Activated naive CD4-positive, alpha-beta T cell treated with anti-CD3 and anti-CD28 coated beads, Interleukin-2, amount 50 U/mL, for 24 hours (primary cell): ENCODE results near the gene MAPK8IP3.
A peak's percentile ranks its signal among the peaks of the same experiment; 100 is the strongest.
"Not testable (repeated sequence)": the region's sequence is repeated elsewhere in the genome, so short reads cannot be mapped to it uniquely, and the experiment has no call there.

ENCODE experiments used
- H3K27ac Mint-ChIP-seq: one replicate; pipeline ENCODE4 v1.8.0; 2021; ENCODE audit warnings: mild to moderate bottlenecking, mixed read lengths
- H3K27me3 Mint-ChIP-seq: one replicate; pipeline ENCODE4 v1.8.0; 2021; ENCODE audit warnings: mixed read lengths
- H3K36me3 Mint-ChIP-seq: one replicate; pipeline ENCODE4 v1.8.0; 2021; ENCODE audit warnings: mixed read lengths
- H3K4me1 Mint-ChIP-seq: one replicate; pipeline ENCODE4 v1.8.0; 2021; ENCODE audit warnings: mixed read lengths
- H3K4me3 Mint-ChIP-seq: one replicate; pipeline ENCODE4 v1.8.0; 2021; ENCODE audit warnings: mild to moderate bottlenecking, mixed read lengths
- H3K9me3 Mint-ChIP-seq: one replicate; pipeline ENCODE4 v1.8.0; 2021; ENCODE audit warnings: mixed read lengths

MAPK8IP3 gene

DNA sequence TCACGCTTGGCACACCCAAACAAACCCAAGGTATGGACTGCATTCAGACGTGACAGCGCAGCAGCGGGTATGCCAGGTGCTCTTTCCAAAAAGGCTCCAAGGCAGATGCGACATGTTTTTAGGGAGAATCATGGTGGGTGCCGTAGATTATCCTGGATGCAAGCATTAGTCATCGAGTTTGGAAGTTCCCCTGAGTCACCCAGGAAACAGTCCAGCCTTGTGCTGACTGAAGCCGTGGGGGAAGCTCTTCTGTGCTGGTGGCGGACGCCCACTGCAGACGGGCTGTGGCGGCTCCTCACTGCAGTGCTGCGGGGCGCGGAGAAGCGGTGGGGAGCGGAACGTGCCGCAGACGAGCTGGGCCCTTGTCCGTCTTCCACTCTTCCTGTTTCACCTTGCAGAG lies 14.0 kb upstream of the MAPK8IP3 start:
- Mint-ChIP-seq H3K27me3 (no peaks in the 10 kb centered on the region), H3K36me3 (peaks cover 3% of the 10 kb centered on the region), H3K9me3 (no peaks in the 10 kb centered on the region), H3K4me1 (peaks cover 8% of the 10 kb centered on the region), H3K27ac (no peak overlapping the region), H3K4me3 (no peak overlapping the region)

DNA sequence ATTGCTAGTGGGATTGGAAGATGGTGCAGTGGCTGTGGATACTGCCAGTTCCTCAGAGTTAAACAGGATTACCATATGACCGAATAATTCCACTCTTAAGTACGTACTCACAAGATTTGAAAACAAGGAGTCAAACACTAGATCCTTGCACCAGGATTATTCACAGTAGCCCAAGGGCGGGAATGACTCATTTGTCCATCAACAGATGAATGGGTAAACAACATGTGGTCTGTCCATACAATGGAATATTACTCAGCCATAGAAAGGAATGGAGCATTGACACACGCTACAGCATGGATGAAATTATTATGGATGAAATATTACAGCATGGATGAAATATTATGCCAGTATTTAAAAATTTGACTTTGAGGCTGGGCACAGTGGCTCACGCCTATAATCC lies 9.1 kb upstream of the MAPK8IP3 start:
- peaks cover 7% of the 10 kb centered on the region for H3K36me3 Mint-ChIP-seq
- no peak overlapping the region for H3K27ac Mint-ChIP-seq
- H3K9me3 Mint-ChIP-seq: no peaks in the 10 kb centered on the region
- no peaks in the 10 kb centered on the region for H3K27me3 Mint-ChIP-seq
- H3K4me3 Mint-ChIP-seq: no peak overlapping the region
- H3K4me1 Mint-ChIP-seq: no peaks in the 10 kb centered on the region

DNA sequence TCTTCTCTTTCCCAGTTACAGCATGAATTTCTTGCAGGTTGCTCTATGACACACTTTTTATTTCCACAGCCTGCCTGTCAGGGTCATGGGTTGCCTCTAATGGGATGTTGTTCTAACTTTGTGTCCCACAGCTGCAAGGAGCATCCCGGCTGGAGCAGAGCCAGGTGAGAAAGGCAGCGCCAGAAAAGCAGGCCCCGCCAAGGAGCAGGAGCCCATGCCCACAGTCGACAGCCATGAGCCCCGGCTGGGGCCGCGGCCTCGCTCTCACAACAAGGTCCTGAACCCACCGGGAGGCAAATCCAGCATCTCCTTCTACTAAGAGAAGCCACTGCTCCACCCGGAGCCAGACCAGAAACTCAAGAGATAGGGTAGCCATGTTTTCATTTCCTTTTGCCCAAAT lies 7.3 kb upstream of the MAPK8IP3 start:
- Mint-ChIP-seq H3K27me3 (no peaks in the 10 kb centered on the region), H3K36me3 (peaks cover 10% of the 10 kb centered on the region), H3K27ac (no peak overlapping the region), H3K4me1 (peaks cover 5% of the 10 kb centered on the region), H3K9me3 (no peaks in the 10 kb centered on the region), H3K4me3 (no peak overlapping the region)

DNA sequence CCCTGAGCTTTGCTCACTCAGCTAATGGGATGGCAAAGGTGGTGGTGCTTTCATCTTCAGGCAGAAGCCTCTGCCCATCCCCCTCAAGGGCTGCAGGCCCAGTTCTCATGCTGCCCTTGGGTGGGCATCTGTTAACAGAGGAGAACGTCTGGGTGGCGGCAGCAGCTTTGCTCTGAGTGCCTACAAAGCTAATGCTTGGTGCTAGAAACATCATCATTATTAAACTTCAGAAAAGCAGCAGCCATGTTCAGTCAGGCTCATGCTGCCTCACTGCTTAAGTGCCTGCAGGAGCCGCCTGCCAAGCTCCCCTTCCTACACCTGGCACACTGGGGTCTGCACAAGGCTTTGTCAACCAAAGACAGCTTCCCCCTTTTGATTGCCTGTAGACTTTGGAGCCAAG lies 5.7 kb upstream of the MAPK8IP3 start:
- H3K9me3 Mint-ChIP-seq: no peaks in the 10 kb centered on the region
- H3K4me1 Mint-ChIP-seq: peaks cover 5% of the 10 kb centered on the region
- H3K36me3 Mint-ChIP-seq: peaks cover 10% of the 10 kb centered on the region
- no peaks in the 10 kb centered on the region for H3K27me3 Mint-ChIP-seq
- H3K4me3 Mint-ChIP-seq: no peak overlapping the region
- H3K27ac Mint-ChIP-seq: no peak overlapping the region

DNA sequence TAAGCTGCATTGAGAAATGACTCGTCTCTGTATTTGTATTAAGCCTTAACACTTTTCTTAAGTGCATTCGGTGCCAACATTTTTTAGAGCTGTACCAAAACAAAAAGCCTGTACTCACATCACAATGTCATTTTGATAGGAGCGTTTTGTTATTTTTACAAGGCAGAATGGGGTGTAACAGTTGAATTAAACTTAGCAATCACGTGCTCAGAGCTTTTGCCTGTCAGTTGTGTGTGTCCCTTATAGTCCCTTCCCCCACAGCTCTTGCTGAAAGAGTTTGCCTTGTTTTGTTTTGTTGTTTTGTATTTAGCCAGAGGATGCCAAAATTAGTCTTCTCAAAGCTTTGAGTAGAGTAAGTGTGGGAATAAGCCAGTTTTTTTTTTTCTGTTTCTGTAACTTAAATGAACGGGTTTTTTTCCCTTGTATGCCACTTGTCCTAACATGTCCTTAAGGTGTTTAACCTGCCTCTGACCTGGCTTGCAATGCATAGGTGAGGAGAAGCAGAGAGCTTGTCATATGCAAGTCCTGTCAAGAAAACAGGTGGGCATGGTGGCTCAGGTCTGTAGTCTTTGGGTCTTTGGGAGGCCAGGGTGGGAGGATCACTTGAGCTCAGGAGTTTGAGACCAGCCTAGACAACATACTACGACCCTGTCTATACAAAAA lies 4.6 kb upstream of the MAPK8IP3 start:
- peaks cover 10% of the 10 kb centered on the region for H3K36me3 Mint-ChIP-seq
- H3K27me3 Mint-ChIP-seq: no peaks in the 10 kb centered on the region
- no peak overlapping the region for H3K27ac Mint-ChIP-seq
- H3K9me3 Mint-ChIP-seq: no peaks in the 10 kb centered on the region
- H3K4me3 Mint-ChIP-seq: no peak overlapping the region
- H3K4me1 Mint-ChIP-seq: peaks cover 5% of the 10 kb centered on the region

DNA sequence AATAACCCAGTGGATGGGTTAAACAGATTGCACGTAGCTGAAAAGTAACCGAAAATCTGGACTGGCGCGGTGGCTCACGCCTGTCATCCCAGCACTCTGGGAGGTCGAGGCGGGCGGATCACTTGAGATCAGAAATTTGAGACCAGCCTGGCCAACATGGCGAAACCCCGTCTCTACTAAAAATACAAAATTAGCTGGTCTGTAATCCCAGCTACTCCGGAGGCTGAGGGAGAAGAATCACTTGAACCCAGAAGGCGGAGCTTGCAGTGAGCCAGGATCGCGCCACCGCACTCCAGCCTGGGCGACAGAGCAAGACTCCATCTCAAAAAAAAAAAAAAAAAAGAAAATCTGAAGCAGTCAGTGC lies 689 bp upstream of the MAPK8IP3 start:
- Mint-ChIP-seq H3K27ac (peak overlapping the region; percentile 96), H3K4me1 (peaks cover 26% of the 10 kb centered on the region), H3K4me3 (peak overlapping the region; percentile 95)
- not testable (repeated sequence) for H3K36me3 Mint-ChIP-seq, H3K9me3 Mint-ChIP-seq, H3K27me3 Mint-ChIP-seq

DNA sequence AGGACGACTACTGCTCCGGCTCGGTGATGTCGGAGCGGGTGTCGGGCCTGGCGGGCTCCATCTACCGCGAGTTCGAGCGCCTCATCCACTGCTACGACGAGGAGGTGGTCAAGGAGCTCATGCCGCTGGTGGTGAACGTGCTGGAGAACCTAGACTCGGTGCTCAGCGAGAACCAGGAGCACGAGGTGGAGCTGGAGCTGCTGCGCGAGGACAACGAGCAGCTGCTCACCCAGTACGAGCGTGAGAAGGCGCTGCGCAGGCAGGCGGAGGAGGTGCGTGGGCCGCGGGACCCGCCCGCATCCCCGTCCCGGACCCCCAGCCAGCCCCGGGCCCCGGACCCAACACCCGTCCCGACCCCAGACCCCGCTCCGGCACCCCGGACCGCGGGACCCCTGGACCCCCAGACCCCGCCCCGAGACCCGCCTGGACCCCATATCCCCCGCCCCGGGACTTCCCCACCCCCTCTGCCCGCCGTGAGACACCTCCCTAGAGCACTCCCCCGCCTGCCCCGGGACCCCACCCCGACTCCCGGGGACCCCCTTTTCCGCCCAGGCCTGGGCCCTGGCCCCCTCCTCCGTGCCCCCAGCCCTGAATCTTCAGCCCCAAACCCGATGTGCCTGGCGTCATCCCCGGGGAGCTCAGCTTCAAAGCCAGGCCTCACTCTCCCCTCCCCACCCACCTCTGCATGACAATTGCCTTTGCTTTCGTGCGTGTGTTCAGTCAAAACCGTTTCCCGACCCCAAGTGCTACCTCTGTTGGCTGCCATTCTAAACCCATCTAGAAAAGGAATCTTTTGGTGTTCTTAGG lies 594 bp downstream of the MAPK8IP3 start:
- Mint-ChIP-seq H3K4me1 (peaks cover 29% of the 10 kb centered on the region), H3K9me3 (no peaks in the 10 kb centered on the region), H3K27me3 (no peaks in the 10 kb centered on the region), H3K27ac (peak overlapping the region; percentile 86), H3K36me3 (peaks cover 2% of the 10 kb centered on the region), H3K4me3 (peak overlapping the region; percentile 95)

DNA sequence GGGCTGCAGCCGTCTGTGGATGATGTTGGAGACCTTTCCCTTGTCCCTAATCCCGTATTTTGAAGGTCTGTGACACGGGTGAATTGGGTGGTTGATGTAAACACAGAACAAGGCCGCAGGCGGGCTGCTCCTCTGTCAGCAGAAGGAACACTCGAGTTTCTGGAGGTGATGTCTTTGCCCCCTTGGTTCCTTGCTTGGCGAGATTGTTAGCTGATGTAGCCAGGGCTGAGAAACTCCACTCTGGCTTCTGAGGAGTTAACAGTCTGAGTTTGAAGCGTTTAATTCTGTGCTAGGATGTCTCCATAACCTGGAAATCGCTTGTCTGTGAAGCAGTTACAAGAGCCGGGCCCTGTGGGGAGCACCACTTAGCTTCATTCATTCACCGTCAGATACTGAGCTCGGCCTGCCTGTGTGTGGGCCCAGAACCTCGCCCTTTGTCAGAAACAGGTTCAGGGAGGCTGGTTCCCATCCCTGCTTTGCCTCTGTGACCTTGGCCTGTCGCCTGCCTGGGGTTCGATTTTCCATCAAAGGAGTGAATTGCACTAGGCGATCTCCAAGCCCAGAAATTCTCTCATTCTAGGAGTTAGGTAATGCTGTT lies 1.3 kb downstream of the MAPK8IP3 start:
- Mint-ChIP-seq H3K27me3 (no peaks in the 10 kb centered on the region), H3K36me3 (peaks cover 2% of the 10 kb centered on the region), H3K4me1 (peaks cover 27% of the 10 kb centered on the region), H3K27ac (peak overlapping the region; percentile 86), H3K4me3 (peak overlapping the region; percentile 88), H3K9me3 (no peaks in the 10 kb centered on the region)

DNA sequence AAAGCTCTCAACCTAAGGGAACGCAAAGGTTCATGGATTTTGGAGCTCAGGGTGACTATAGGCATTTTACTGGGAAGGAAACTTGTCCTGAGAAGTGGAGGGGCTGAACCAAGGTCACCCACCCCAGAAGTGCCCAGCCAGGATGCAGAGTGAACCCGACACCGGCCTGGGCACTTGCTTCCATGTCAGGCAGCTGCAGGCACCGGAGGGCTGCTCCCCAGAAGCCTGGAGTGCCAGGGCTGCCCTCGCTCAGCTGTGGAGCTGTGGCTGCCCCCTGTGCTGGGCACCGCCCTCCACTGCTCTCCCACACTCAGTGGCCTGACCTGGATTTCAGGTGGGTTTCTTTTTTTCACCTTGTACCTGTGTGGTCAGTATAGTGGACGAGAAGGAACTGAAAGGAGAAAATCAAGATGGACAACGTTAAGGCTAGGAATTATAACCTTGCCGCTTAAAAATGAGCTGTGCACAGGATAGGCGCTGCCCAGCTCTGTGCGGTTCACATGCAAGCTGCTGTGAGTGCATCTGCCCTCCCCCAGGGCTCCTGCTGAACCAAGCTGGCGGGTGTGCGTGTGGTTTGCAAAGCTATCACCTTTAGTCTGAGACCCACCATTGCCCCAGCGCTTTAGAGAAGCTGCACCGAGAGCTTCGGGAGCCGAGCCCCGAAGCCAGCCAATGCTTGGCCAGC lies 2.2 kb downstream of the MAPK8IP3 start:
- peak overlapping the region; percentile 85 for H3K27ac Mint-ChIP-seq
- H3K36me3 Mint-ChIP-seq: no peaks in the 10 kb centered on the region
- H3K27me3 Mint-ChIP-seq: no peaks in the 10 kb centered on the region
- no peaks in the 10 kb centered on the region for H3K9me3 Mint-ChIP-seq
- H3K4me3 Mint-ChIP-seq: peak overlapping the region; percentile 88
- H3K4me1 Mint-ChIP-seq: peaks cover 28% of the 10 kb centered on the region

DNA sequence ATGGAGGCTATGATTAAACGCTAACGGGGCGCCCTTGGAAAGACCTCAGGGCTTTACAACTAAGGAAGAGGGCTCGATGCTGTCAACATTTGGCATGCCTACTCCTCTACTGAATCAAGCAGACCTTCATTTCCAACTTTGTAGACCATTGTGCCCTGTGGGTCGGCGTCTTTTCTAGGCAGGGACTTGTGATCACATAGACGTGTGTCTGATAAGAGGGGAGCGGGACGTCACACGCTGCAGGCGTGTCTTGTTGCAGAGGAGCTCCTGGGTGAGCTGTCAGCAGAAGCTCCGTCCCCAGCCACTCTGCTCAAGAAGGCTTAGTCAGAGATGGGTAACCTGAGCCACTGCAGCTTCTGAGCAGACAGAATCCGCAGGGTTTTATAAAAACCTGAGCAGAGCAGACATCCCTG lies 2.8 kb downstream of the MAPK8IP3 start:
- H3K4me1 Mint-ChIP-seq: peaks cover 32% of the 10 kb centered on the region
- H3K9me3 Mint-ChIP-seq: no peaks in the 10 kb centered on the region
- no peaks in the 10 kb centered on the region for H3K27me3 Mint-ChIP-seq
- no peak overlapping the region for H3K27ac Mint-ChIP-seq
- no peak overlapping the region for H3K4me3 Mint-ChIP-seq
- H3K36me3 Mint-ChIP-seq: no peaks in the 10 kb centered on the region

DNA sequence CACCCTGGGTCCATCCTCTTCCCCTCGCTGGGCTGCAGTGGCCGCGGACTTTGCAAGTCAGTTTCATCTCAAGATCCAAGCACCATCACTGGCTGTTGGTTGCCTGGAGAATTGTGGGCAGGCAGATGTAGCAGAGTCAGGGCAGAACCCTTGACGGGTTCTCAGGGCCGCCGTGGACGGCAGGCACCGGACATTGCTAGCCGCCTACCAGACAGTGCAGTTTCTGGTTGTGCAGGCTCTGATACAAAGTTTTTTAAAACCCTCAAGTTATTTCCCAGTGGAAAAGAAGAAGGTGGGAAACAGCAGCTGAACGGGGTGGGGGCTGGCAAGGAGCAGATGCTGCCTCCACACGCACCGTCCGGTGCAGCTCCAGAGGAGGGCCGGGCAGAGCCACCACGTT lies 3.4 kb downstream of the MAPK8IP3 start:
- no peak overlapping the region for H3K4me3 Mint-ChIP-seq
- no peaks in the 10 kb centered on the region for H3K9me3 Mint-ChIP-seq
- H3K36me3 Mint-ChIP-seq: no peaks in the 10 kb centered on the region
- peaks cover 32% of the 10 kb centered on the region for H3K4me1 Mint-ChIP-seq
- H3K27ac Mint-ChIP-seq: no peak overlapping the region
- H3K27me3 Mint-ChIP-seq: no peaks in the 10 kb centered on the region

DNA sequence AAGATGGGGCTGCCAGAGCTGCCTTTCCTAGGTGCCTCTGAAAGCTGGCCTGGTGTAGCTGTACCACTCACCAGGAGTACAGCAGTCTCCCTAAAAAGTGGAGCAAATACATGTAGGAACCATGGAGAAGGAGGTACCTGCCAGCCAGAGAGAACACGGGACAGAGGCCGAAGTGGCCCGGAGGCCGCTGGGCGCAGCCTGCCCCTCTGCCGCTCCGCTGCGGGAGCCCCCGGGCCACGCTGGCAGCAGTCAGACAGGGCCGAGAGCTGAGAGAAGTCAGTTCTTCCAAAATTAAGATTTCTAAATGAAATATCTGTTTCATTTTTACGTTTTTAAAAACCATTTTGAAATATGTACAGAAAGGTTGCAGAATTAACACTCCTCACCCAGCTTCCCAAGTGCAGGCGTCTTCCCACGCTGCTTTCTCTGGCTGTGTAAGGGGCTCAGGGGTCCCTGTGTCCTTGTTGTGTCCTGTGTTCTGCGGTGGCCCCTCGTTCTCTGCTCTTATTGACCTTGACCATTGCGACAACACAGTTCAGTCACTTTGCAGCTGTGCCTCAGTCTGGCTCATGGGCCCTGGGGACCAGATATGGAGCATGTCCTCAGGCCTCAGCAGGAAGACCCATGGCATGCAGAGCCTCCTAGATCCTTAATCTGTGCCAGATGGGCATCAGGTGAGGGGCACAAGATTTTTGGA lies 5.0 kb downstream of the MAPK8IP3 start:
- H3K27me3 Mint-ChIP-seq: no peaks in the 10 kb centered on the region
- no peaks in the 10 kb centered on the region for H3K9me3 Mint-ChIP-seq
- no peaks in the 10 kb centered on the region for H3K36me3 Mint-ChIP-seq
- peaks cover 36% of the 10 kb centered on the region for H3K4me1 Mint-ChIP-seq
- H3K27ac Mint-ChIP-seq: no peak overlapping the region
- peak overlapping the region; percentile 4 for H3K4me3 Mint-ChIP-seq

DNA sequence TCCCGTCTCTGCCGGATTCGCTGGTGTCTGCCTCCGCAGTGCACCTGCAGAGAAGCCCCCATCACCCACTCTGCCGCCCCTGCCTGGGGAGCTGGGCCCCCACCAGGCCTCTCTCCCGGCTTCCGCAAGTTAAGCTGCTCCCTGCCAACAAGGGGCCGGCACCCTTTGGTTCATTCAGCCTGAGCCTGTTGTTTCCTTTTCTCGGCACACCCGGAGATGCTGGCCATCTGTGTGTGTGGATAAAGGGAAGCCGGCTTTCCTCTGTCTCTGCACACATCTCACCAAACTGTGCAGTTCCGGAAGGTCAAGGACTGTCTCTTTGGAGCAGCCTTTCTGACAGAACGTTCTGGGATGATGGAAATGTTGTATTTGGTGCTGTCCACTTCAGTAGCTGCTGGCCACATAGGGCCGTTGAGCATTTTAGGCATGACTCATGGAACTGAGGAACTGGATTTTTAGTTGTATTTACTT lies 6.8 kb downstream of the MAPK8IP3 start:
- peak overlapping the region; percentile 17 for H3K27ac Mint-ChIP-seq
- H3K4me3 Mint-ChIP-seq: no peak overlapping the region
- no peaks in the 10 kb centered on the region for H3K36me3 Mint-ChIP-seq
- no peaks in the 10 kb centered on the region for H3K9me3 Mint-ChIP-seq
- peaks cover 30% of the 10 kb centered on the region for H3K4me1 Mint-ChIP-seq
- no peaks in the 10 kb centered on the region for H3K27me3 Mint-ChIP-seq

DNA sequence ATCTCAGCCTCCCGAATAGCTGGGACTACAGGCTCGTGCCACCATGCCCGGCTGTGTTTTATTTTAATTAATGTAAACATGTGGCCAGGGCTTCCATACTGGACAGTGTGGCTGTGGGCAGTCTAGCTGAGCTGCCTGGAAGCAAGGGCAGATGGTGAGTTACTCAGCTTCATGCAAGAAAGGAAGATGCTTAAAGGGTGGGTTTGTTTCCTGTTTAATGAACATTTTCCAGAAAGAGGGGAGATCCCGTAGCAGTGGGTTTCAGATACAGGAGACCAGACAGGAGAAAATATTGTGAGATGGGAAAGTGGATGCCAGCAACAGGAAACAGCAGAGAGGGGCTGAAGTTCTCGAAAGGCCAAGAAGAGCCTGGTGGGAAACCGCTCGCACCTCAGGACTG lies 7.3 kb downstream of the MAPK8IP3 start:
- Mint-ChIP-seq H3K4me1 (peaks cover 26% of the 10 kb centered on the region), H3K27me3 (no peaks in the 10 kb centered on the region), H3K4me3 (no peak overlapping the region), H3K36me3 (no peaks in the 10 kb centered on the region), H3K9me3 (no peaks in the 10 kb centered on the region), H3K27ac (no peak overlapping the region)

DNA sequence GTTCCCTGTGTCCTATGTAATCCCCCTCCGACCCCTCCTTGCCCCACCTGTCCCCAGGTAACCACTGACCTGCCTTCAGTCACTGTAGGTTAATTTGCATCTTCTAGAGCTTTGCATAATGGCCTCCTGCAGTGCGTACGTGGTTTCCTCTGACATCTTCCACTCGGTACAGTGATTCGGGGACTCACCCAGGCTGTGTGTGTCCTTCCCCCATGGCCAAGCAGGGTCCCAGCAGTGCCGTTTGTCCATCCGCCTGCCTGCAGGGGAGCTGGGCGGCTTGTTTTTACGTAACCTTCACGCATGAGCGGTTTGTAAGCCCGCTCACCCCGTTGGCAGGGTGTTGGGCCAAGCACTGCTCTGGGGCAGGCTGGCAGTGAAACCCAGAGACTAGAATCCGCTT lies 7.9 kb downstream of the MAPK8IP3 start:
- peaks cover 24% of the 10 kb centered on the region for H3K4me1 Mint-ChIP-seq
- H3K27me3 Mint-ChIP-seq: no peaks in the 10 kb centered on the region
- no peaks in the 10 kb centered on the region for H3K9me3 Mint-ChIP-seq
- H3K36me3 Mint-ChIP-seq: no peaks in the 10 kb centered on the region
- no peak overlapping the region for H3K4me3 Mint-ChIP-seq
- H3K27ac Mint-ChIP-seq: no peak overlapping the region
